Tibial nerve (tissue), 4 donors: ENCODE results near the gene CTTNBP2NL. TPM values are rescaled to one million over a fixed set of nuclear protein-coding genes. Genes with fewer than 3 reads are reported as not detected.

ENCODE experiments used
- DNase-seq, 2 donors: peaks; one replicate each; pipeline ENCODE4 v3.0.0-alpha.2; 2019; ENCODE audit warnings: low spot score in 2 of 2
- H3K27ac ChIP-seq, 4 donors: fragments of 200-600 bp; sonication (generic) in 3 of 4; one replicate each; pipeline ENCODE4 v1.5.1; 2017 to 2019; ENCODE audit warnings: mild to moderate bottlenecking in 1 of 4
- H3K27me3 ChIP-seq, 2 donors: fragments of 200-600 bp; sonication (generic) in 1 of 2; one replicate each; pipeline versions ENCODE4 v1.5.1 to v1.6.0; 2017 to 2019
- H3K36me3 ChIP-seq, 3 donors: fragments of 200-600 bp; sonication (generic); one replicate each; pipeline ENCODE4 v1.5.1; 2018 to 2019
- H3K4me1 ChIP-seq, 4 donors: fragments of 200-600 bp; sonication (generic) in 3 of 4; one replicate each; pipeline ENCODE4 v1.5.1; 2017 to 2019
- H3K4me3 ChIP-seq, 4 donors: fragments of 200-600 bp; sonication (generic) in 3 of 4; one replicate each; pipeline ENCODE4 v1.5.1; 2017 to 2019; ENCODE audit warnings: mild to moderate bottlenecking in 1 of 4, moderate library complexity in 1 of 4
- H3K9me3 ChIP-seq, 4 donors: fragments of 200-600 bp; sonication (generic) in 3 of 4; one replicate each; pipeline ENCODE4 v1.5.1; 2017 to 2019
- CTCF ChIP-seq, 5 experiments: fragments of 200-600 bp in 3 of 5; fragments of 450-650 bp in 2 of 5; sonication (generic) in 3 of 5; IDR thresholded peaks; one replicate each; pipeline ENCODE4 v1.5.1; 2016 to 2019; ENCODE audit warnings: antibody characterized with exemption in 5 of 5, mild to moderate bottlenecking in 3 of 5, moderate library complexity in 2 of 5
- EP300 ChIP-seq, 2 donors: sonication (generic); formaldehyde crosslinking; IDR thresholded peaks; one replicate each; pipeline ENCODE4 v1.6.1; 2017; ENCODE audit warnings: antibody characterized with exemption in 2 of 2, mild to moderate bottlenecking in 1 of 2
- POLR2A ChIP-seq, 2 donors: fragments of 450-650 bp; IDR thresholded peaks; one replicate each; pipeline ENCODE4 v1.6.1; 2017; ENCODE audit warnings: antibody characterized with exemption in 2 of 2, mild to moderate bottlenecking in 2 of 2, moderate library complexity in 2 of 2
- WGBS, 2 donors: methylation state at CpG; one replicate each; pipeline ENCODE4 v1.1.5; 2018; 5-methylcytosine and 5-hydroxymethylcytosine counted together
- total RNA-seq, 4 donors: library from RNA; depleted of rRNA; stranded (reverse); fragments of >200 nt; gene quantifications; one replicate each; pipeline ENCODE4 v1.1.0, GENCODE V29; 2016

Gene CTTNBP2NL
- total RNA-seq, 4 donors from 2014 or later, result 18.8 to 28.0 (median 20.8) TPM

DNA sequence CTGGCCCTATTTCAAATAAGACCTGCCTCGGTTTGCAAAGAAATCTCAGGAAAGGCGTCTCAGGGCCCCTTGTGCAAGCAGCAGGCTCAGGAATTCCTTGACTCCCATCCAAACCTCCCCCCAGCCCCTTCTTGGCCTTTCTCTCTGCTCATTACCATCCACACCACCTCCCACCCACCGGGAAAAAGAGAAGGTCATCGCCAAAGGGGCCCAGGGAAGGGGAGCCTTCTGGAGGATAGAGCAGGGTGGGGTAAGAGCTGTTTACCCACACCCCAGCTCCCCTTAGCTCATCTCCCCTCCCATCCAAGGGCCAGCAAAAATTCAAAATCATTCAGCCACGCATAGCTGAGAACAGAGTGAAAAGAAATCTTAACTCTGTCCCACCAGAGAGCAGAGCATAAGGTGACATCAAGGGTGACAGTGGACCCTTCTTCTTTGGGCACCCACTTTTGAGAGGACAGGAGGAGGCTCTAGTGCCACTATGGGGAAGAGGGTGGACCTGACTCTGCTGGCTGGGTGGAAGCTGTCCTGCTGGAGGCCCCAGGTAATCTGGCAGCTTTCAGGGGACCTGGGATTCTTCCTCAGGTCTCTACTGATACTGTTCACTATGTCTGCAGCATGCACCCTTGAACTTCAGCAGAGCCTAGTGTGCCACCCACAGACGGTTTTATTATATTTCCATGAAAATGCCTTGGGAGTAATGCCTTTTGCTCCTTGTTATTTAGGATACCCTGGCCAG lies 108.8 kb downstream of the CTTNBP2NL start:
- no peaks in the 10 kb centered on the region for H3K36me3 ChIP-seq
- no peak for TF ChIP-seq POLR2A (IDR thresholded peaks at IDR 0.05)
- no peak for TF ChIP-seq CTCF (IDR thresholded peaks at IDR 0.05)
- TF ChIP-seq EP300 (IDR thresholded peaks at IDR 0.05), result no peak
- H3K9me3 ChIP-seq, result no peaks in the 10 kb centered on the region
- peak overlapping the region in 2 of 4 donors; percentile 73 to 78 for H3K27ac ChIP-seq
- peaks cover 0 to 55% (median 20%) of the 10 kb centered on the region in 4 donors for H3K4me1 ChIP-seq
- DNase-seq, result no peak
- H3K4me3 ChIP-seq, result no peak overlapping the region
- H3K27me3 ChIP-seq, result peaks cover 0 to 54% of the 10 kb centered on the region in 2 donors
- WGBS, 2 donors, result 43 to 47% methylated on average over 6 of the region's 6 CpGs

DNA sequence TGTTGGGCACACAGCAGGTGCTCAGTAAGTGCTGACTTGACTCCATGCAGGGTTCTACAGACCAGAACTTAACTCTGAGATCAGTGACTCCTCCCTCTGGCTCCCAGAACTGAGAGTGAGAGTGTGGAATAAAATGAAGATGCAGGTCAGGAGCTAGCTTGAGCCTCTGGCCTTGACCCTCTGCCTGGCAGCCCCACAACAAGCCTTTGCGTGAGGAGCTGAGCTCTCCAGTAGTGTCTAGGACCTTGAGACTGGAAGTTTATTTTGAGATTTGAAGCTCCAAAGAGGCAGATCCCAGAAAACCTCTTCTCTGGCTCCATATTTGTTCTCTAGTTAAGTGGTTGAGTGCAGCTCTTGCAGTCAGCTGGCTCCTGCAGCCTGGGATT lies 109.4 kb downstream of the CTTNBP2NL start:
- peaks cover 0 to 55% (median 20%) of the 10 kb centered on the region in 4 donors for H3K4me1 ChIP-seq
- H3K9me3 ChIP-seq, result no peaks in the 10 kb centered on the region
- peaks cover 0 to 56% of the 10 kb centered on the region in 2 donors for H3K27me3 ChIP-seq
- peak overlapping the region in 1 of 4 donors; percentile 78 for H3K27ac ChIP-seq
- no peak for TF ChIP-seq EP300 (IDR thresholded peaks at IDR 0.05)
- no peak for TF ChIP-seq CTCF (IDR thresholded peaks at IDR 0.05)
- TF ChIP-seq POLR2A (IDR thresholded peaks at IDR 0.05), result no peak
- 58 to 63% methylated on average over 1 of the region's 1 CpG for WGBS, 2 donors
- no peak for DNase-seq
- H3K36me3 ChIP-seq, result no peaks in the 10 kb centered on the region
- H3K4me3 ChIP-seq, result no peak overlapping the region

GRCh38 chr1:112505878-112506277 lies 109.9 kb downstream of the CTTNBP2NL start:
- no peak overlapping the region for H3K4me3 ChIP-seq
- DNase-seq, result no peak
- no peaks in the 10 kb centered on the region for H3K36me3 ChIP-seq
- WGBS, 2 donors, result 81 to 87% methylated on average over 3 of the region's 3 CpGs
- no peaks in the 10 kb centered on the region for H3K9me3 ChIP-seq
- H3K27ac ChIP-seq, result peak overlapping the region in 1 of 4 donors; percentile 78
- peaks cover 0 to 56% of the 10 kb centered on the region in 2 donors for H3K27me3 ChIP-seq
- no peak for TF ChIP-seq EP300 (IDR thresholded peaks at IDR 0.05)
- TF ChIP-seq CTCF (IDR thresholded peaks at IDR 0.05), result no peak
- TF ChIP-seq POLR2A (IDR thresholded peaks at IDR 0.05), result no peak
- peaks cover 0 to 55% (median 20%) of the 10 kb centered on the region in 4 donors for H3K4me1 ChIP-seq

GRCh38 chr1:112506306-112506705 lies 110.3 kb downstream of the CTTNBP2NL start:
- Histone ChIP-seq H3K4me3 (no peak overlapping the region), H3K9me3 (no peaks in the 10 kb centered on the region), H3K27ac (no peak overlapping the region), H3K27me3 (peaks cover 0 to 56% of the 10 kb centered on the region in 2 donors), H3K4me1 (peaks cover 0 to 55% (median 20%) of the 10 kb centered on the region in 4 donors), H3K36me3 (no peaks in the 10 kb centered on the region)
- WGBS, 2 donors, result 75 to 83% methylated on average over 2 of the region's 2 CpGs
- TF ChIP-seq CTCF (IDR thresholded peaks at IDR 0.05) (no peak), EP300 (IDR thresholded peaks at IDR 0.05) (no peak), POLR2A (IDR thresholded peaks at IDR 0.05) (no peak)
- DNase-seq, result no peak

GRCh38 chr1:112506731-112507130 lies 110.7 kb downstream of the CTTNBP2NL start:
- no peak overlapping the region for H3K4me3 ChIP-seq
- no peak overlapping the region for H3K27ac ChIP-seq
- TF ChIP-seq EP300 (IDR thresholded peaks at IDR 0.05), result no peak
- no peak for TF ChIP-seq CTCF (IDR thresholded peaks at IDR 0.05)
- no peak for TF ChIP-seq POLR2A (IDR thresholded peaks at IDR 0.05)
- peaks cover 0 to 51% (median 20%) of the 10 kb centered on the region in 4 donors for H3K4me1 ChIP-seq
- no peaks in the 10 kb centered on the region for H3K9me3 ChIP-seq
- peaks cover 0 to 56% of the 10 kb centered on the region in 2 donors for H3K27me3 ChIP-seq
- 82% methylated on average over 8 of the region's 8 CpGs for WGBS, 2 donors
- DNase-seq, result no peak
- no peaks in the 10 kb centered on the region for H3K36me3 ChIP-seq
